Measurements from ENCODE around the gene GLI3.

The GLI3 gene

GRCh38 chr7:41994036-41994745 lies 242.8 kb downstream of the GLI3 start:
- peak in 1 of 2 donors; percentile 9 for DNase-seq

- DNase-seq: no peak
Observed at GRCh38 chr7:41992881-41993867, 243.8 kb downstream of the GLI3 start.

GRCh38 chr7:41984888-41985287 lies 252.1 kb downstream of the GLI3 start:
- DNase-seq: no peak

- DNase-seq: no peak
Observed at GRCh38 chr7:41981046-41982040, 255.7 kb downstream of the GLI3 start.

- peak in 1 of 2 donors; percentile 28 for DNase-seq
Observed at GRCh38 chr7:41979834-41980307, 257.1 kb downstream of the GLI3 start.

- no peak for DNase-seq
Observed at GRCh38 chr7:41978858-41979257, 258.2 kb downstream of the GLI3 start.

GRCh38 chr7:41977661-41978060 lies 259.3 kb downstream of the GLI3 start:
- no peak for DNase-seq

GRCh38 chr7:41977151-41977651 lies 259.8 kb downstream of the GLI3 start:
- DNase-seq: peak; percentile 40 to 41

GRCh38 chr7:41976411-41976810 lies 260.6 kb downstream of the GLI3 start:
- DNase-seq: no peak

- peak; percentile 54 to 74 for DNase-seq
Observed at GRCh38 chr7:41975849-41976248, 261.2 kb downstream of the GLI3 start.

- peak in 1 of 2 donors; percentile 18 for DNase-seq
Observed at GRCh38 chr7:41974870-41975557, 262.0 kb downstream of the GLI3 start.

GRCh38 chr7:41973202-41973730 lies 263.7 kb downstream of the GLI3 start:
- no peak for DNase-seq

- DNase-seq: no peak
Observed at GRCh38 chr7:41972776-41973175, 264.2 kb downstream of the GLI3 start.

GRCh38 chr7:41972270-41972669 lies 264.7 kb downstream of the GLI3 start:
- DNase-seq: no peak

- no peak for DNase-seq
Observed at GRCh38 chr7:41971640-41972187, 265.3 kb downstream of the GLI3 start.

- no peak for DNase-seq
Observed at GRCh38 chr7:41970941-41971340, 266.1 kb downstream of the GLI3 start.

- no peak for DNase-seq
Observed at GRCh38 chr7:41969561-41970105, 267.4 kb downstream of the GLI3 start.

- no peak for DNase-seq
Observed at GRCh38 chr7:41967156-41967555, 269.9 kb downstream of the GLI3 start.

- no peak for DNase-seq
Observed at GRCh38 chr7:41965951-41966505, 271.0 kb downstream of the GLI3 start.

Measured in inflammatory macrophage treated with lipopolysaccharide for 1 hour (primary cell).